Tracheal epithelial cell (primary cell): ENCODE results near the gene MCCD1. TPM values are rescaled to one million over a fixed set of nuclear protein-coding genes. Genes with fewer than 3 reads are reported as not detected.

Experiments used
- total RNA-seq: library from RNA; depleted of rRNA; stranded (reverse); fragments of >200 nt; gene quantifications from 2 replicates; pipeline ENCODE4 v1.2.1, GENCODE V29; 2014

Gene MCCD1, protein sequence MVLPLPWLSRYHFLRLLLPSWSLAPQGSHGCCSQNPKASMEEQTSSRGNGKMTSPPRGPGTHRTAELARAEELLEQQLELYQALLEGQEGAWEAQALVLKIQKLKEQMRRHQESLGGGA
- total RNA-seq: not detected in 2 replicates

DNA sequence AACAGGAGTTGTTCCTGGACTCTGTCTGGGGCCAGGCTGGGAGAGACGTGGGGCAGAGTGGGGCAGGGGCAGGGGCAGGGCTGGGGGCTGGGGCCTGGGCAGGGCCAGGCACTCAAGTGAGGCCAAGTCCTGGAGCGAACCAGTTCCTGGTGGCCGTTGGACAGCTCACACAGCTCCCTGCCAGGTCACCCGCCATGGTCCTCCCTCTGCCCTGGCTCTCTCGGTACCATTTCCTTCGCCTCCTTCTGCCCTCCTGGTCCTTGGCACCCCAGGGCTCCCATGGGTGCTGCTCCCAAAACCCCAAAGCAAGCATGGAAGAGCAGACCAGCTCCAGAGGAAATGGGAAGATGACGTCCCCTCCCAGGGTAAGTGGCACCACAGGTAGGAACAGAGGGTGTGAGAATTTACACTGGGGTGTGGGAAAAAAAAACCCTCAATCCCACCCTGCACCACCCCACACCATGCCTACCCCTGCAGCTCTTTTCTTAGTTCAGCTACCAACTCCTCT lies at the start of gene MCCD1:
Gene MCCD1 (plus strand): TSS at position 142 of the 508 bp plus-strand sequence. CDS start 53 bp downstream, at position 195.

DNA sequence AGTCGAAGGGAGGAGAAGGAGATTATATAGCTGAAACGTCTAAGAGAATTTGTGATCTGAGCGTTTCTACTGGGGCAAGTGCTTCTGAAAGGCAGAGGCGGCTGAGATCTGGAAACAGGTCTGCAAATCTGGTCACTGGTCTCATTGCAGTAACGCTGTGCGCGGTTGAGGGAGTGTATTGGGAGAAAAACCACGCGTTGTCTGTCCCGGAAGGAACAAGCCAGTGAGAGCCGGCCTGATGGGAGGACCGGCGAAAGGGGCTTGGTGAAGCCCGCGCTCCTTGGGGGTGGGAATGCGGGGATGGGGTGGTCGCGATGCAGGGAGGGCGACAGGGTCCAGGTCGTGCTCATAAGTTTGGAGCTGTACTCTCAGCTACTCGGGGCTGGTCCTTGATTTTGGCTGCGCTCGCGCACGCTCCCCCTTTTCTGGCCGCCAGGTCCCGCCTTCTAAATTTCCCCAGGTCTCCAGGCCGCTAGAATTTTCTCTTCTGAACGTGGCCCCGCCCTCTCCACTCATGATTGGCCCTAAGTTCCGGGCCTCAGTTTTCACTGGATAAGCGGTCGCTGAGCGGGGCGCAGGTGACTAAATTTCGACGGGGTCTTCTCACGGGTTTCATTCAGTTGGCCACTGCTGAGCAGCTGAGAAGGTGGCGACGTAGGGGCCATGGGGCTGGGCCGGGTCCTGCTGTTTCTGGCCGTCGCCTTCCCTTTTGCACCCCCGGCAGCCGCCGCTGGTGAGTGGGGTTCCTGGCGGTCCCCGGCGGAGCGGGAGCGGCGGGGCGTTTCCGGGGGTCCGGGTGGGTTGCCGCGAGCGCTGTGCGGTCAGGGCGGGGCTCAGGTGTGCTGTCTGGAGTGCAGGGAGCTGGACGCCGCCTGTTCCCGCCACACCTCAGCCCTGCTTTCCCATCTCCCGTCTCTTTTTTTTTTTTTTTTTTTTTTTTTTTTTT lies 31.0 kb upstream of the MCCD1 start, which contains the start of gene MICB:
Gene MICB (plus strand): TSS at position 615 of the 946 bp plus-strand sequence. CDS start 49 bp downstream, at position 664.

DNA sequence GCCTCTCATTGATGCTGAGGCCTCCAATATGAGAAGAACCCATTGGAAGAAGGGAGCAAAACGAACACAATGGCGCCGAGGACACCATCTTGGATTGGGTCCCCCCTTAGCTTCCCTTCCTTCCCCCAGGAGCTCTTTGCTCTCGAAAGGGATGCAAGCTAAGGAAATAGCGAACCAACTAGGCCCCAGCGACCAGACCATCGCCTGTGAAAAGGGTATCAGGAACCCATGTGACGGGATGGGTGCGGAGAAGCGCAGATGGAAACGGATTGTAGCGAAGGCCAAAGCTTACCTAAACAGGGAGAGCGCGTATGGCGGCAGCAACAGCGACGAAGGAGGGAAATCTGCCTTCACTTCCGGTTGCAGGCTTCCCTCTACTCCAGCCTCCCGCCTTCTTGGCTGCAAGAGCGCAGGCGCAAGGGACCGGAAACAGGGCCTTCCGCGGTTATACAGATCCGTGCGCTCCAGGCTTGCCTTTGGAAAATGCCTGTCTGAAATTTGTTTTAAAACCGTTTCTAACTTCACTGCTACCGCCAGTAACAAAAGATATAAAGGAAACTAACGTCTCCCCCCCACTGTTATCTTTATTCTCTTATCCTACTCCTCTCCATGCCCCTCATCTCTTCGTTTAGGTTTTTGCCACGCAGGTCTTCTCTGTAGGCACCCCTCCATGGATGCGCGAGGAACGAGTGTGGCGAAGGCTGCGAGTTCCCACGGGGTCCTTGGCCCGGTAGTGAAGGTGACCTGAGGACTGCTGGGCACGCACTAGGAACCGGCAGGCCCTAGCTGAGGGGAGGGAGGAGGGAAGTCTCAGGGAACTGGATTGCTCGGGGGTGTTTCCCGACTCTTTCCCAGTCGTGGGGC lies 13.1 kb downstream of the MCCD1 start, which contains the start of gene DDX39B:
Gene DDX39B (minus strand): TSS at position 346 of the 864 bp plus-strand sequence. CDS start 1,471 bp downstream, outside the sequence.

DNA sequence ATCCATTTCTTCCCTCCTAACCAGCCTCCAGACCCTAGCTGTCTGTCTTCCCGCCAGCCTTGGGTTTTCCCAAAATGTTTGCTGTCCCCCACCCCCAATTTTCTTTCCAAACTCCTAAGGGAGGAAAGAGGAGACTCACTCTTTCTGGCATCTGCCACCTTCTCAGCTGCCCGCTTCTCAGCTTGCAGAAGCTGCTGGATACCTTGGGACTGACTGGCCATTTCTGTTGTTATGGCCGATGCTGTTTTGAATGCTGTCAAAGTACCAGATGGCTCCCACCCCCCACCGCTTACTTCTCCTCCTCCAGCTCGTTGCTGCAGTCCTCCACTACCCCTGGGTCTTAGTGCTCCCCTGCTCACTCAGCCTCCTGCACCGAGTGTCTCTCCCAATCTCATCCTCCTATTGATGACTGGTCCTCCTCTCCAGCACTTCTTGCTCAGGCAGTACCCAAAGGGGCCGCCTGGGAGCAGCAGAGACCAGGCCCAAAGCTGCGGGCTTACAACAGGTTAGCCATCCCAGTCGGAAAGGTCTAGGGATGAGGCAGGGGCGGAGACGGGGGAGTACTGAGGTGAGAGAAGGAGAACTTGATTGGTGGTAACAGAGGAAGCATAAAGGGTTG lies 17.7 kb downstream of the MCCD1 start, which contains the start of gene ATP6V1G2:
Gene ATP6V1G2 (minus strand): TSS at position 270 of the 619 bp plus-strand sequence. CDS start 49 bp downstream, at position 221.

DNA sequence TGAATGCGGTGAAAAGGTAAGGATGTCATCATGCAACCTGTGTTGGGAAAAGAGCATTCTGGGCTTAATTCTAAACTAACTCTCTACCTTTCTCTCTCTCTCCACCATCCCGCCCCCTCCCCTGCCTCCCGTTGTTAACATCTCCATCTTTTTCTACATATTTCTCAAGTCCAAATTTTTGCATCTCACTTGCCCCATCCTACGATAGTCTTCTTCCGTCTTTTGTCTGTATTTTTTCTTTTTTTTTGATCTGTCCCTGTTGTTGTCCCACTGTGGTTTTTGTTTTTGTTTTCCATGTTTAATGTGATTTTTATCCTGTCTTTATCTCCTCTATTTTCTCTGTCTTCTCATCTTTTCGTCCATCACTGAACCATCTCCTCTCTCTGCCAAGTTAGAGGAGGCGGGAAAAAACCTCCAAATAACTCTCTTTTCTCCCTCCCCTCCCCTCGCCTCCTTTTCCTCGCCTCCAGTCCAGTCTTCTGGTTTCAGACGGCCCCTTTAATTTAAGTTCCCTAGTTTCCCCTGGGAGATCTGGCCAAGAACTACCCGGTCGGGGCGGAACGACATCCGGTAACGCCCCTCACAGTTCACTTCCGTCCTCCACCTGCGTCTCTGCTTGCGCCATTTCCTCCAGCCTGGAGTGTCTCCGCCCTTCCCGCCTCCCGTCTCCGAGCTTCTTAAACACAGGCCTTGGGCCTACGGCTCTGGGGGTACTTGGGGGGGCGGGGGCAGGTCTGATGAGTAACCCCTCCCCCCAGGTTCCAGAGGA lies 18.4 kb downstream of the MCCD1 start, which contains the start of gene NFKBIL1:
Gene NFKBIL1 (plus strand): TSS at position 651 of the 769 bp plus-strand sequence. CDS start 87 bp downstream, at position 738.

DNA sequence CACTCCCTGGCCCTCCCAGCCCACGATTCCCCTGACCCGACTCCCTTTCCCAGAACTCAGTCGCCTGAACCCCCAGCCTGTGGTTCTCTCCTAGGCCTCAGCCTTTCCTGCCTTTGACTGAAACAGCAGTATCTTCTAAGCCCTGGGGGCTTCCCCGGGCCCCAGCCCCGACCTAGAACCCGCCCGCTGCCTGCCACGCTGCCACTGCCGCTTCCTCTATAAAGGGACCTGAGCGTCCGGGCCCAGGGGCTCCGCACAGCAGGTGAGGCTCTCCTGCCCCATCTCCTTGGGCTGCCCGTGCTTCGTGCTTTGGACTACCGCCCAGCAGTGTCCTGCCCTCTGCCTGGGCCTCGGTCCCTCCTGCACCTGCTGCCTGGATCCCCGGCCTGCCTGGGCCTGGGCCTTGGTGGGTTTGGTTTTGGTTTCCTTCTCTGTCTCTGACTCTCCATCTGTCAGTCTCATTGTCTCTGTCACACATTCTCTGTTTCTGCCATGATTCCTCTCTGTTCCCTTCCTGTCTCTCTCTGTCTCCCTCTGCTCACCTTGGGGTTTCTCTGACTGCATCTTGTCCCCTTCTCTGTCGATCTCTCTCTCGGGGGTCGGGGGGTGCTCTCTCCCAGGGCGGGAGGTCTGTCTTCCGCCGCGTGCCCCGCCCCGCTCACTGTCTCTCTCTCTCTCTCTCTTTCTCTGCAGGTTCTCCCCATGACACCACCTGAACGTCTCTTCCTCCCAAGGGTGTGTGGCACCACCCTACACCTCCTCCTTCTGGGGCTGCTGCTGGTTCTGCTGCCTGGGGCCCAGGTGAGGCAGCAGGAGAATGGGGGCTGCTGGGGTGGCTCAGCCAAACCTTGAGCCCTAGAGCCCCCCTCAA lies 43.5 kb downstream of the MCCD1 start, which contains the start of gene LTA:
Gene LTA (plus strand): TSS at position 249 of the 871 bp plus-strand sequence. CDS start 454 bp downstream, at position 703.

DNA sequence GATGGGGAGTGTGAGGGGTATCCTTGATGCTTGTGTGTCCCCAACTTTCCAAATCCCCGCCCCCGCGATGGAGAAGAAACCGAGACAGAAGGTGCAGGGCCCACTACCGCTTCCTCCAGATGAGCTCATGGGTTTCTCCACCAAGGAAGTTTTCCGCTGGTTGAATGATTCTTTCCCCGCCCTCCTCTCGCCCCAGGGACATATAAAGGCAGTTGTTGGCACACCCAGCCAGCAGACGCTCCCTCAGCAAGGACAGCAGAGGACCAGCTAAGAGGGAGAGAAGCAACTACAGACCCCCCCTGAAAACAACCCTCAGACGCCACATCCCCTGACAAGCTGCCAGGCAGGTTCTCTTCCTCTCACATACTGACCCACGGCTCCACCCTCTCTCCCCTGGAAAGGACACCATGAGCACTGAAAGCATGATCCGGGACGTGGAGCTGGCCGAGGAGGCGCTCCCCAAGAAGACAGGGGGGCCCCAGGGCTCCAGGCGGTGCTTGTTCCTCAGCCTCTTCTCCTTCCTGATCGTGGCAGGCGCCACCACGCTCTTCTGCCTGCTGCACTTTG lies 46.7 kb downstream of the MCCD1 start, which contains the start of gene TNF:
Gene TNF (plus strand): TSS at position 231 of the 567 bp plus-strand sequence. CDS start 177 bp downstream, at position 408.

Other genes starting within 250 kb of the MCCD1 start
- 37.1 and 164 TPM in 2 replicates for gene HLA-B, start 171.8 kb upstream of the MCCD1 start, total RNA-seq
- 28.7 and 56.9 TPM in 2 replicates for gene MICA, start 125.4 kb upstream of the MCCD1 start, total RNA-seq
- gene MICB, start 30.8 kb upstream of the MCCD1 start, total RNA-seq: 4.7 and 9.9 TPM in 2 replicates
- gene DDX39B, start 13.0 kb downstream of the MCCD1 start, total RNA-seq: 279 and 313 TPM in 2 replicates
- 0.21 and 1.2 TPM in 2 replicates for gene ATP6V1G2, start 17.6 kb downstream of the MCCD1 start, total RNA-seq
- 43.6 and 54.6 TPM in 2 replicates for gene NFKBIL1, start 18.6 kb downstream of the MCCD1 start, total RNA-seq
- gene LTA, start 43.3 kb downstream of the MCCD1 start, total RNA-seq: not detected in 2 replicates
- gene TNF, start 46.6 kb downstream of the MCCD1 start, total RNA-seq: 4.3 TPM in 1 of 2 replicates, not detected in the other
- gene LTB, start 53.5 kb downstream of the MCCD1 start, total RNA-seq: 6.7 TPM in 1 of 2 replicates, not detected in the other
- gene LST1, start 57.3 kb downstream of the MCCD1 start, total RNA-seq: not detected in 2 replicates
- gene NCR3, start 64.0 kb downstream of the MCCD1 start, total RNA-seq: not detected in 2 replicates
- gene AIF1, start 86.3 kb downstream of the MCCD1 start, total RNA-seq: not detected in 2 replicates
- gene PRRC2A, start 91.8 kb downstream of the MCCD1 start, total RNA-seq: 23.6 and 35.6 TPM in 2 replicates
- gene BAG6, start 123.7 kb downstream of the MCCD1 start, total RNA-seq: 128 and 161 TPM in 2 replicates
- gene APOM, start 126.9 kb downstream of the MCCD1 start, total RNA-seq: 0.96 and 1.3 TPM in 2 replicates
- 26.7 and 27.1 TPM in 2 replicates for gene C6orf47, start 131.8 kb downstream of the MCCD1 start, total RNA-seq
- 7.0 and 12.0 TPM in 2 replicates for gene GPANK1, start 136.0 kb downstream of the MCCD1 start, total RNA-seq
- gene CSNK2B, start 137.1 kb downstream of the MCCD1 start, total RNA-seq: 84.2 and 103 TPM in 2 replicates
- gene LY6G5B, start 141.0 kb downstream of the MCCD1 start, total RNA-seq: under 0.01 and 0.43 TPM in 2 replicates
- not detected in 2 replicates for gene LY6G5C, start 152.1 kb downstream of the MCCD1 start, total RNA-seq
- 25.2 and 40.2 TPM in 2 replicates for gene ABHD16A, start 174.4 kb downstream of the MCCD1 start, total RNA-seq
- gene LY6G6F, start 177.9 kb downstream of the MCCD1 start, total RNA-seq: not detected in 2 replicates
- not detected in 2 replicates for gene LY6G6D, start 186.4 kb downstream of the MCCD1 start, total RNA-seq
- not detected in 2 replicates for gene LY6G6C, start 192.8 kb downstream of the MCCD1 start, total RNA-seq
- gene MPIG6B, start 194.4 kb downstream of the MCCD1 start, total RNA-seq: not detected in 2 replicates
- gene DDAH2, start 200.3 kb downstream of the MCCD1 start, total RNA-seq: 11.5 and 45.8 TPM in 2 replicates
- 454 and 1,059 TPM in 2 replicates for gene CLIC1, start 207.6 kb downstream of the MCCD1 start, total RNA-seq
- gene MSH5, start 211.0 kb downstream of the MCCD1 start, total RNA-seq: 4.3 and 5.8 TPM in 2 replicates
- gene SAPCD1, start 233.7 kb downstream of the MCCD1 start, total RNA-seq: not detected in 2 replicates
- gene VWA7, start 248.4 kb downstream of the MCCD1 start, total RNA-seq: 0.43 and 0.48 TPM in 2 replicates